Glutamatergic neuron (in vitro differentiated cells): ENCODE measurements around the gene TMEM213. TPM values are rescaled to one million over a fixed set of nuclear protein-coding genes. Genes with fewer than 3 reads are reported as not detected.

Experiments
- DNase-seq: peaks from one replicate; pipeline ENCODE4 v3.0.0; 2022
- H3K27ac Mint-ChIP-seq: one replicate; pipeline ENCODE4 v1.8.0; 2020; ENCODE audit warnings: mild to moderate bottlenecking, mixed read lengths, inconsistent platforms; ENCODE audit not compliant: unreplicated experiment
- H3K27me3 Mint-ChIP-seq: one replicate; pipeline ENCODE4 v1.8.0; 2020; ENCODE audit warnings: mild to moderate bottlenecking, moderate library complexity, mixed read lengths, inconsistent platforms; ENCODE audit not compliant: unreplicated experiment
- H3K36me3 Mint-ChIP-seq: one replicate; pipeline ENCODE4 v1.8.0; 2020; ENCODE audit warnings: mild to moderate bottlenecking, mixed read lengths, inconsistent platforms; ENCODE audit not compliant: unreplicated experiment
- H3K4me1 Mint-ChIP-seq: one replicate; pipeline ENCODE4 v1.8.0; 2020; ENCODE audit warnings: mild to moderate bottlenecking, low read depth, mixed read lengths, inconsistent platforms; ENCODE audit not compliant: unreplicated experiment
- H3K4me3 Mint-ChIP-seq: one replicate; pipeline ENCODE4 v1.8.0; 2020; ENCODE audit warnings: mild to moderate bottlenecking, mixed read lengths, inconsistent platforms; ENCODE audit not compliant: unreplicated experiment
- H3K9me3 Mint-ChIP-seq: one replicate; pipeline ENCODE4 v1.8.0; 2020; ENCODE audit warnings: mild to moderate bottlenecking, moderate library complexity, mixed read lengths, inconsistent platforms; ENCODE audit not compliant: unreplicated experiment
- CTCF ChIP-seq: fragments of 200-600 bp; sonication (generic); IDR thresholded peaks from one replicate; pipeline ENCODE4 v1.5.0; 2021; ENCODE audit not compliant: partially characterized antibody, unreplicated experiment
- total RNA-seq: library from RNA; stranded (reverse); fragmentation: NEBNext Ultra II Directional; extraction: Animal tissue kit (Norgen Biotek cat#: 25700); gene quantifications from one replicate; pipeline ENCODE4 v1.2.1, GENCODE V29; 2021; ENCODE audit not compliant: unreplicated experiment

TMEM213 gene
- total RNA-seq, 1 donor from 2014 or later: not detected

GRCh38 chr7:138854115-138854645 lies 56.4 kb downstream of the TMEM213 start:
- Mint-ChIP-seq H3K4me1 (no peaks in the 10 kb centered on the region), H3K36me3 (peaks cover 36% of the 10 kb centered on the region), H3K27me3 (peaks cover 2% of the 10 kb centered on the region), H3K9me3 (no peaks in the 10 kb centered on the region), H3K27ac (no peak overlapping the region), H3K4me3 (no peak overlapping the region)
- no peak for TF ChIP-seq CTCF
- no peak for DNase-seq

- H3K9me3 Mint-ChIP-seq: peaks cover 3% of the 10 kb centered on the region
These were observed 59.9 kb downstream of the TMEM213 start for GRCh38 chr7:138857728-138858127.

GRCh38 chr7:138861051-138861450 lies 63.3 kb downstream of the TMEM213 start:
- peaks cover 3% of the 10 kb centered on the region for H3K9me3 Mint-ChIP-seq
- TF ChIP-seq CTCF: no peak
- peaks cover 28% of the 10 kb centered on the region for H3K36me3 Mint-ChIP-seq
- H3K27me3 Mint-ChIP-seq: peaks cover 6% of the 10 kb centered on the region
- H3K27ac Mint-ChIP-seq: no peak overlapping the region
- no peak for DNase-seq
- no peaks in the 10 kb centered on the region for H3K4me1 Mint-ChIP-seq
- no peak overlapping the region for H3K4me3 Mint-ChIP-seq

More at GRCh38 chr7:138857728-138858127, 59.9 kb downstream of the TMEM213 start:
- H3K27me3 Mint-ChIP-seq: peaks cover 6% of the 10 kb centered on the region
- H3K4me1 Mint-ChIP-seq: no peaks in the 10 kb centered on the region
- H3K4me3 Mint-ChIP-seq: no peak overlapping the region
- H3K27ac Mint-ChIP-seq: no peak overlapping the region
- no peak for DNase-seq
- peaks cover 24% of the 10 kb centered on the region for H3K36me3 Mint-ChIP-seq
- no peak for TF ChIP-seq CTCF

GRCh38 chr7:138863931-138864330 lies 66.1 kb downstream of the TMEM213 start:
- H3K36me3 Mint-ChIP-seq: peaks cover 5% of the 10 kb centered on the region
- TF ChIP-seq CTCF: no peak
- DNase-seq: no peak
- H3K27ac Mint-ChIP-seq: no peak overlapping the region
- no peak overlapping the region for H3K4me3 Mint-ChIP-seq
- peaks cover 3% of the 10 kb centered on the region for H3K9me3 Mint-ChIP-seq
- H3K27me3 Mint-ChIP-seq: peaks cover 8% of the 10 kb centered on the region
- H3K4me1 Mint-ChIP-seq: no peaks in the 10 kb centered on the region

- Mint-ChIP-seq H3K4me3 (no peak overlapping the region), H3K9me3 (peaks cover 1% of the 10 kb centered on the region), H3K4me1 (no peaks in the 10 kb centered on the region), H3K27ac (no peak overlapping the region), H3K27me3 (peaks cover 5% of the 10 kb centered on the region), H3K36me3 (peaks cover 5% of the 10 kb centered on the region)
- TF ChIP-seq CTCF: no peak
- no peak for DNase-seq
These were observed 66.9 kb downstream of the TMEM213 start for GRCh38 chr7:138864667-138865066.
